Measurements from ENCODE around the gene MIPOL1.

Gene MIPOL1

DNA sequence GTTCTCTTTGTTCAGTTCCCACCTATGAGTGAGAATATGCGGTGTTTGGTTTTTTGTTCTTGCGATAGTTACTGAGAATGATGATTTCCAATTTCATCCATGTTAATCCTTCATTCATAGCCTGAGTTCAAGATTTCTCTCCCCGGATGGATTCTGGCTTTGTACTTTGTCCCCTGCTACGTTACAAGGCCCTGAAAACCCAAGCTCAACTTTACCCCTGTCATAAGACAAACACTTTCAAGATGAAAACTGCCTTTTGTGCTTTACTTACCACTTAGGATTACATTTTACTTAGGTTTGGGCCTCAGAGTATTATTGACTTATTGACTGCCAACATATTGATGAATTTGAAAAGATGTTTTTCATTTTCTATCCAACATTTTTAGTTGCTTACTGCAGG is 361.0 kb downstream of the MIPOL1 start:
- ATAC-seq, result no peak

DNA sequence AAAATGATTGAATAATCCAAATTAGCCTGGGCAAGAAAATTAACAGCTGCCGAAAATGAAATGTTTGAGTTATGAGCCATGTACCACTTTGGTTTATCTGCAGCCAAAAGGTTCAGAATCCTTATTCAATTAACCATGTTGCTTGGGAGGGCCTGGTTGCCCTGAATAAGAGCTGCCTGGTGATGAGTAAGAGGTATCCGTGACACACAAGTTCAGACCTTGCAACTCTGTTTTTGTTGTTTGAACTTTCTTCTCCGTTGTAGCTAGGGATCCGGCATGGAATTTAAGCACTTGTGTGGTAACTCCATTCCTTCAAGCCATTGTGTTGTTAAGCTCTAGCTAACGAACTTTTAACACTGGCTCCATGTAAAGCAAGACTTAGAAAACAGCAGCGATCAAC is 361.6 kb downstream of the MIPOL1 start:
- ATAC-seq, result no peak

DNA sequence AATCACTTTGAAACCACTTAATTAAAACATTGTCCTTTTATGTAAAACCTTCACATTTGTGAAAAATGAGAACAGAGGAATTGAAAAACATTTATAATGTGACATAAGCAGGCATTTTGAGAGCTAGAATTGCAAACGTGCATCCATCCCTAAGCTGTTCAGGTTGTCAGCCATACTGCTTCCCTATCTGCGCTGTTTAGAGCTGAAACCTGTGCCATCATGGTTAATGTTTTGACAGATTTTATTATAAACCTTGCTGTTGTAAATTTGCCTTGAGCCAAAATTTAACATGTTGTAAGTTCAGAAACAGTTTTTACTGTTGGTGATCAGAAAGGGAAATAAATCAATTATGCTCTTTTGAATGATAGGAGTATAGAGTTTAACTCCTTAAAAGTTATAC is 365.5 kb downstream of the MIPOL1 start:
- no peak for ATAC-seq

DNA sequence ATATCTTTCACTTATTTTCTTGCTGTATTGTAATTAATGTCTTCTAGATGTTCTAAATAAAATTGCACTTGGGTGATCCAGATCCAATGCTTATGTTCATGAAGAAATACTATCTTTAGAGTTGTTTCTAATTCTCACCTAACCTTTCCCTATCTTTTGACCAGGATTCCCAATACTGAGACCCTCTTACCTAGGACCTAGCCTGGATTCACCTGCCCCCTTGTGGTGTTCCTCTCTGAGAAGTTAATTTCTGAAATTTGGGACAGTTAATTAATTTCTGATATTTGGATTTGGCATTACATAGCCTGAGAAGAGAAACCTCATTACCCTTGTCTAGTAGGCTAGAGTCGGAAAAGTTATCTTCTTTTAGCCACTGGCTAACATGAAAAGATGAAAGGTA is 367.8 kb downstream of the MIPOL1 start:
- ATAC-seq, result no peak

DNA sequence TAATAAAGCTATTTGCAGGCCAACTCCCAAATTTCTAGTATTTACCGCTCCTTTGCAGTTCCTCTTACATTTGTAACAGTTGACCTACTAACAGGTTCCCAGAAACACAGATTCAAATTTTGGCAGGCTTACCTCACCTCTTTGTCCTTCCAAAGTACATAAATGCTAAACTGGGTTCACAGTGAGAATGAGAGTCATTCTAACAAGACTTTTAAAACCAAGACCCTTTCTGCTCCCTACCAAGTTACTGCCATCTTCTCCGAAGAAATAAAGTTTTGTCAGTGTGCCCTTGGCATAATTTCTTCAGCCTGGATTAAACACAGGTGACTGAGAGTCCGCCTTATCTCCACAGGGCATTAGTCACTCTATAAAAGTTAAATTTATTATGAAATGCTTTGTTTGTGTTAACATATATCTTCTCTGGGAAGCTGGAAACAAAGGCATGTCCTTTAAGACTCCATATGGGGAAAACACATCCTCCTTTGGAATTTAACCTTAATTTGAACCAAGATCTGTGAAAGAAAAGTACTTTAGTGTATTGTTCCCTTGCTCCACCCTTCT is 369.2 kb downstream of the MIPOL1 start:
- ATAC-seq, result no peak

DNA sequence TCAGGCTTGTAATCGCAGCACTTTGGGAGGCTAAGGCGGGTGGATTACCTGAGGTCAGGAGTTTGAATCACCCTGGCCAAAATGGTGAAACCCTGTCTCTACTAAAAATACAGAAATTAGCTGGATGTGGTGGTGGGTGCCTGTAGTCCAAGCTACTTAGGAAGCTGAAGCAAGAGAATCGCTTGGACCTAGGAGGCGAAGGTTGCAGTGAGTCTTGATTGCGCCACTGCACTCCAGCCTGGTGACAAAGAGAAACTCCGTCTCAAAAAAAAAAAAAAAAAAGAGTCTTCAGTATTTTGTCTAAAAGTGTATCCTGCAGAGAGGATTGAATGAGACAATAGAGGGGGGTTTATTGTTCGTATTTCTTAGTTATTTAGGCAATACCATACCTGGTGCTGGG is 372.0 kb downstream of the MIPOL1 start:
- no peak for ATAC-seq

DNA sequence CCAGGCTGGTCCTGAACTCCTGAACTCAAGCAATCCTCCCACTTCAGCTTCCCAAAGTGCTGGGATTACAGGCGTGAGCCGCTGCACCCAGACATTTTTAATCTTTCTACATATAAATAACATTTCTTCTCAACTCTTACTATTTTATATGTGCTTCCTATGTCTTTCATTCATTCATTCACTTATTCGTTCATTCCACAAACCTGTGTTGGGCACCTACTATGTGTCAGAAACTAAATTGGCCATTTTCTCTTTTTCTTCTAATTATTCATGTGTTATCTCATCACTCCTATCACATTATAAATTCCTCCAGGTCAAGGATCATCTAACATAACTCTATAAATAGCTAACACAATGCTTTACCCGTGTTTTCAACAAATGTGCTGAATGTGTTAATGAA is 373.7 kb downstream of the MIPOL1 start:
- no peak for ATAC-seq

DNA sequence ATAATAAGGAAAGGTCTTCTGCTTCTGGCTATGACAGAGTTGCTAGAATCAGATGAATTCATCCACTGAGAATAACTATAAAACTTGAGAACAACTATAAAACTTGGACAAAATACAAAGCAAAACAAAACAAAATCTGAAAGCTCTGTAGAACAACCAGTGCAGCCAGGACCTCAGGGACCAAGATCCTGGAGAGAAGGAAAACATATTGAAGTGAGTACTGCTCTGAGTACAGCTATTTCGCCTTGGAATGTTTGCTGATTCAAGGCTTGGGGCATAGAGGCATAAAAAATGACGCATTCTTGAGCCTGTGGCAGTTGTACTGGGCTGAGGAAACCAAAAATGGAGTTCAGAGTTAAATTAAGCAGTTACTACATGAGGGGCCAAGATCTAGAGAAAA is 375.6 kb downstream of the MIPOL1 start:
- ATAC-seq, result no peak

DNA sequence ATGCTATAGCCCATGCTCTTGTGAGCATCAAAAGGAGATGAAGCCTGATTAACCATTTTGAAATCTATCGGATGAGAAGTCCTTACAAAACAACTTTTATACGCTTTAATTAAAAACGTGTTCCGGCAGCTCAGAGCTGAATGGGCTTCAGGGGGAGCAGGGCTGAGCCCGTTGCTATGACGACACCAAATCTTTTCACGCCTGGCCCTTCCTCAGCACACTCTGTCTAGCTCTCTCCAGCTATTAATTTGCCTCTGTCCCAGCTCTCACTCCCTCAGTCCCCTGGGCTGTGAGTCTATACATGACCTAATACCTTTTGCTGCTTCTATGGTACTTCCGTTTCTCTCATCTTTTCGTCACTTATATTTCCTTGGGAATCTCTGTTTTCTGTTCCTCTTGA is 381.5 kb downstream of the MIPOL1 start:
- no peak for ATAC-seq

DNA sequence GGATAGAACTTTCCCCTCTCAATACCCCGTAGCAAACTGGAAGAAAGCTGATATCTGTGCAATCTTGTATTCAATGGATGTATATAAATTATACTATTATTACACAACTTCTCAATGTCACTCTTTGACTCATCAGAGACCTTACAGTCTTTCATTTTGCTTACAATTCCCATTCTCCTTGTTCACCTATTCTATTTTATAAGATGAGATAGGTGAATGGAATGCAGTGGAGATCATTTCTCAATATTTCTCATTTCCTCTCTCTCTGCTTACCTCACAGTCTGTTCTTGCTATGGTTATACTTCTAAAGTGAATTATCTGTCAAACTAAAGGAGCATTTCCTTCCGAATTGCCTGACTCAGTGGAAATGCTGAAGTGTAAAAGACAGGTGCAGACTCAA is 382.4 kb downstream of the MIPOL1 start:
- ATAC-seq, result no peak

DNA sequence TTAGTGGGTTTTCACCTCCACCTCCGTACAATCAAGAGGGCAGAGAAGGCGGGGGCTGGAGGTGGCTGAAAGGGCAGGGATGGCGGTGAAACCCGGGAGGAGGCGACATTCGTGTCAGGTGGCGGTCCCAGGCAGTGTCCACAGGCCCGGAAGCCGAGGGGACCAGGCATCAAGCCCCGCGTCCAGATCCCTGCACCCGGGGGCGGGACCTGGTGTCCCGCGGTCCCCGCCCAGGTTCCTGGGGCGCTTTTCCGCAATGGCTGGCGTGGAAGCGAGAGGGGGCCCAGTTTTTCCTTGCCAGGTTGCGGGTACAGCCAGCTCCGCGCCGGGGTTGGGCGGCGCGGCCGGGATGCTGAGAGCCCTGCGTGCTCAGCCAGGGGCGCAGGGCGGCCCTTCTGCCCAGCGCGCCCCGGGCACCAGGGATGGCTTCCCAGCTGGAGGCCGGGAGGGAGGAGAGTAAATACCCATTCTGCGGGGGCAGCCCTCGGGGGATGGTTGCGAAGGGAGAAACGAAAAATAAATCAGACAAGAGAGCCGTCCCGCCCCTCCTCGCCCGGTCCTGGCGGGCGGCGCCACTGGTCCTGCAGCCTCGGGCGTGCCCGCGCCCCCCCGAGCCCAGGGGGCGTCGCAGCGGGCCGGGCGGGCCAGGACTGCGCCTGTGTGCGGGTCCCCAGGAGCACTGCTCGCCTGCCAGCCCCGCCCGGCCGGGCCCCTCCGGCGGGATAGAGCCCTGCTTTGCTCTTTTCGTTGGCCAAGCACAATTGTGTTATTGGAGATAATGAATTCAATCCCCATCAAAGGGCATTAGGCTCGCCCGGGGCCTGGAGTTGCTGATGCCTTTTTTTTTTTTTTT is 385.8 kb downstream of the MIPOL1 start:
- ATAC-seq, result no peak

DNA sequence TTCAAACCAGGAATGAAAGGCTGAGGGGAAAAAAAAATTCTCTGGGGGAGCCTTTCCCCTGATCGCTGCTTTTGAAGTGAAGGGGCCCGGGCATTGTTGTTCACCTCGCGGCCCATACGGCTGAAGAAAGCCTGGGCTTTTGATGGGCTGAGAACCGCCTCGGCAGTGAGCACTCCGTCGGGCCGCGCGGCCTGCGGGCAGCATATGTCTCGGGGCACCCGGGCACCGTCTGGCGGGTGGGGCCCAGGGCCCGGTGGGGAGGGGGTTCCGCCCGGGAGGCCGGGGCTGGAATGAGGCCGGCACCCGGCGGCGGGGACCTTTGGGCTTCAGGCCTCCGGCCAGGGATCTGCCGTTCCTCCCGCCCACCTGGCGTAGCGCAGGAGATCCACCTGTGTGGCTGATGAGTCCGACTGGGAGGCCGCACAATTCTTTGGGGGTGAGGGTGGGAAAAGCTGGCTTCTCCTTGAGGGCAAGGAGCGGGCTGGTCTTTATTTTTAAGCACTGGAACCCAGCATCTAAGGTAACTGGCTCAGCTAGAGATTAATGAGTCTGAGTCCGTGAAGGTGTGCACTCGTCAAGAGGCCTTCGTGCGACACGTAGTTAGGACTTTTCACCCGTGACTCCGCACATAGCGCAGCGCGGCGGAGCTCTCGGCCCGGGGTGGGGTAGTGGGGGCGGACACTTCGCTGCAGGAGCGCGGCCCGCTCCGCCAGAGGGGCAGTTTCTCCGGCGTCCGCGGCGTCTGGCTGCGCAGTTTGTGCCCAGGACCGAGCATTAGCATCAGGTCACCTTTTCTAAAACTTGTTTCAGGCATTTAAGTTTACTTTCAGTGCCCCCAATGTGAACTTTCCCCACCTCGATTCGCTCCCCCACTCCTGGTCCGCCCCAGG is 386.7 kb downstream of the MIPOL1 start:
- ATAC-seq, result no peak

DNA sequence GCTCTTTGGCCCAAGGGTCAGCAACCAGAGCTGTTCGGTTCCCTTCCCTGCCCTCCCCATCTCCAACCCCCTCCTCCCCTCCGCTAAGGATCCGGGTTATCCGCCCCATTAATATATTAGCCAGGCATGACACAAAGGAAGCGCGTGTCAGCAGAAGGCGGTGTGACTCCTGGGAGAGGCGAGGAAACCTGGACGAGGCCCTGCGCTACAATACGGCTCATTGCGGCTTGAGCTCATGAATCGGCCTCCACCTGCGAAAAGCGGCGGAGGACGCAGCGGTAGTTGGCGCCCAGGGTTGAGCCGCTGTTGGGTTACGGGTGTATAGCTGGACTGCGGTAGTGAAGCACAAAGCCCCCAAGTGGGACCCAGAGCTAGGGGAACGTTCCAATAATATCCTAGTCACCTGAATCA is 387.4 kb downstream of the MIPOL1 start:
- ATAC-seq, result no peak

DNA sequence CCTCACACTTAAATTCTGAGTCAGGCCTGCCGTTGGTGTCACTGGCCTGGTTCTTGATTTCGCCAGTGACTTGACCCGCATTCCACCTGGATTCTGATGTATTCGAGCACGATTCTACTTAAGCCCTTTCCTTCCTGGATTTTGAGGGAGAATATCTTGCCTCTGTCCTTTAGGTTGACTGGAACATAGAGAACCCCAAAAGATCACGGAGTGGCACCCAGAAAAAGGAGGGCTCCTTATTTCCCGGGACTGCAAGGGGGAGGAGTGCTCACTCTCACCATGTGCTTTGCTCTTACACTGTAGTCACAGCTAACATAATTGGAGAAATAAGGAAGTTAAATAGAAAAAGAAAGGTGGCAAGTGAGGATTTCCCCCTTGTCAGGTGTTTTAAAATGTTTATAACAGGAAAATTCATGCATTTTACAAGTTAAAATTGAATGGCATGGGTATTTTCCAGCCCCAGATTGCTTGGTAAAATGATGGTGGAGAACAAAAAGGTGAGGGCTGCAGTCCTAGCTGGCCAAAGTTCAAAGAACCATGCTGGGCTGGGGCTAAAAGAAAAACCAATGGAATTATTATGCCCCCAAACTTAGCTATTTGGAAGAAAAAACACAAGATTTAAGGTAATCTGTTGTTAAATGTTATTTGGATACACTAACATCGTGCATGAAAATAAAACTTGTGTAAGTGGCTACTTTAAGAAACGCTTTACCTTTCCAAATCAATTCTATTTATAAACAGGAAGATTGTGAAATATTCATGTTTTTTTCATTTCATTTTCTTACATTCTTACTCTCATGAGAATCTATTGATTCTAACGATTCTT is 388.4 kb downstream of the MIPOL1 start:
- ATAC-seq, result no peak

DNA sequence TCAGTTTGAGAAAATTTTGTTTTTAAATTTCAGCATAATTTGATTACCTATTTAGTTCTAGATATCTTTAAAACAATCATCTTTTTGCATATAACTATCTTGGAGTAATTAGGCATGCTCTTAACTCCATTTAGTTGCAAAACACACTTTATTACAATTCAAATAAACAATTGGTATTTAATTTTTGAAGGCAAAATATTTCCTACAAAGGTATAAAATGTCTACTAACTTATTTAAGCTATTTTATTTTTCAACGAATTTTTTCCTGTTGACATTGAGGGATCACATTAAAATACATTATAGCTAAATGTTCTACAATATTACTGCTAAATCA is 389.0 kb downstream of the MIPOL1 start:
- no peak for ATAC-seq

DNA sequence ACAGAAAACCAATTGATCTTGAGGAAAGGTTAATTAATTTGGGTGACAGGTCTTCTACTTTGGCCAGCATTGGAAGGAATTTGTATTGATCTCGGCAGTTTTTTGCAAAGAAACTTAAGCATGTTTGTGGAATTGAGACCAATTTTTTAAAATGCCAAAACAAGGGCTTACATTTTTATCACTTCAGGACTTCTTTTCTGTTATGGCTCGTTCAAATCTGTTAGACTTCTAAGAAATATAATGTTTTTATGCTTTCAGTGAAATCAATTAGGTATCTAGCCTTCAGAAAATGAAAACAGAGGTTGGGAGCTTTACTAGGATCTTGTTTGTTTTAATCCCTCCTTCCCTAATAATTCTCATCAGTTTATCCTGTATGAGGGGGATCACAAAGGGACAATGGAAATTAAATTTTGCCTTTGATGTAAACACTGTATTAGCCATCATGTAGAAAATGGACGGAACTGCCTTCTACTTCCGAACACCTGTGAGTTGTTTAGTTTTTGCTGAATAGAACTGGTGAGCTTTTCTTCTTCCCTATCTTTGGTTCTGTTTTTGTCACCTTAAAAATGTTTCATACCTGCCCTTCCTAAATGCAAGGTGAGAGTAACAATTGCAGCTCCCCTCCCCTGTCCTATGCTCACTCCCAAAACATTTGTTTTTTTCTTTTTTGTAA is 389.5 kb downstream of the MIPOL1 start:
- ATAC-seq, result no peak

DNA sequence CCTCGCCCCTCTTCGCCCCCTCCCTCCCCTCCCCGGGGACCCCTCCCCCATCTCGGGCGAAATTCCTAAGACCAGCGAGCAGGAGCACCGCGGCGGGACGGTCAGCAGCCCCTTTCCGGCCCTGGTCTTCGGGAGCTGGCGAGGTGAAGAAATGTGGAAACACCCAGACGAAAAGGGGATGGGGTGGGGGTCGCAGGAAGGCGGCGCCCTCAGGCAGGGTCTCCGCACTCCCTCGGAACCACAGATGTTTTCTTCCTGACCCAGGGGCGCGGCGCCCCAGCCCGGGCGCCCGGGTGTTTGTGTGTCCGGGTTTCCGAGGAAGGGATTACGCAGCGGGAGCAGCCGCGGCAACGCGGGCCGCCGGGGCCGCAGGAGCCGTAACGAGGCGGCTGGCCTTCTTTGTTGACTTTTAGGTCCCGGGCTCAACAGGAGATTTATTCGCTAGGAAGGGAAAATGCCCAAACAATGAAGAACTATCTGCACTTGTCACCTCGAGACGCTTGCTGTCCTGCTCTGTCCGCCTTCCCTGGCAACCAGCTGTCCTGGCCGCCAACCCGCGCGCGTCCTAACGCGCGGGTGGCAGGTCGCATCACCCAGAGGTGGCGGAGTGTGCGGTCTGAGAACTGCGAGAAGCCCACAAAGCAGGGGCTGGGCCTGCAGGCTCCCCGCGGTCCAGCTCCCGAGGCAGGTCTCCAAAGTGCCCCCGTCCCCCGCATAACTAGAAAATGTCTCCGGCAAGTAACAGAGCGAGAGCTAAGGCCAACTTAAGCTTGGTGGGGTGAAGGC is 390.3 kb downstream of the MIPOL1 start:
- no peak for ATAC-seq

DNA sequence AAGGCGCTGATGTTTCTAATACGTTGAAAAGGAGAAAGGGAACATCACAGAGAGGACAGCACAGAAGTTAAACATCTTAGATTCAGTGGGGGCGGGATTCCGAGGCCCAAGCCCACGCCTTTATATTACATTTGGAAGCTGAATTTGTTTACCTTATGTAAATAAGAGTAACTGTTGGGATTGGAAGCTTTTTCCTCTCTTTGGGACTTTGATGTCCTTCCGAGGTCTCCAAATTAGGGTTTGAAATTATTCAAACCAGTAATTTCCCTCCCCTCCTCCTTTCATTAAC is 390.9 kb downstream of the MIPOL1 start:
- no peak for ATAC-seq

DNA sequence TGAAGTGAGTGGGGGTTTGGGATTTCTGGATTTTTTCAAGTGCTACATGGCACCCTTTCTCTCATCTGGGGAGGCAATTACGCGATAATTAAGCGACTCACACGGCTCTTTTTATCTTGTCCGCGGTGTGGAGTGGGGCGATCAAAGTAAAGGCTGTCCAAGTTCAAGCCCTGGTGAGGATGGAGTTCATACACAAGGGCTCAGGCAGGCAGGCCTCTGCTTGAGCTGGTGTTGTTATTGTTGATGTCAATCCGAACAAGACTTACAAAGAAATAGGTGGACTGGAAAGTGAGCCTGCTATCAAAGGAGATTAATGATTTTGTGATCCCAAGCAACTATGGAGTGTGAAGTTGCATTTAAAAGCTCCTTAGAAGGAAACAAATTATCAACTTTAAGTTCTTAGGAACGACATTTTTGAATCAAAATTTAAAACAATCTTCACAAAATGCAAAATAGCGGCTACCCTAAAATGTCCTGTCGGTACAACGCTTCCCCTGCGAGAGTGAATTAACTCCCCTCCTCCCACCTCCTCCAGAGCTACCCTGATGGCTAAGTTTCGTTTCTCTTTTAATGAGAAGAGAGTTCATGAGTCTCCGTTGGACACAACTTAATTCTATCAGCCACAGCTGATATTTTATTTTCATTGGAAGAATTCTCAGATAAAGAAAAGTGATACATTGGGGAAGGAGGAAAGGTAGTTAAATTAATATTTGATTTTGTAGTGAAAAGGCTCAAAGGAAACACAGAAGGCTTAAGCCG is 391.4 kb downstream of the MIPOL1 start:
- no peak for ATAC-seq

DNA sequence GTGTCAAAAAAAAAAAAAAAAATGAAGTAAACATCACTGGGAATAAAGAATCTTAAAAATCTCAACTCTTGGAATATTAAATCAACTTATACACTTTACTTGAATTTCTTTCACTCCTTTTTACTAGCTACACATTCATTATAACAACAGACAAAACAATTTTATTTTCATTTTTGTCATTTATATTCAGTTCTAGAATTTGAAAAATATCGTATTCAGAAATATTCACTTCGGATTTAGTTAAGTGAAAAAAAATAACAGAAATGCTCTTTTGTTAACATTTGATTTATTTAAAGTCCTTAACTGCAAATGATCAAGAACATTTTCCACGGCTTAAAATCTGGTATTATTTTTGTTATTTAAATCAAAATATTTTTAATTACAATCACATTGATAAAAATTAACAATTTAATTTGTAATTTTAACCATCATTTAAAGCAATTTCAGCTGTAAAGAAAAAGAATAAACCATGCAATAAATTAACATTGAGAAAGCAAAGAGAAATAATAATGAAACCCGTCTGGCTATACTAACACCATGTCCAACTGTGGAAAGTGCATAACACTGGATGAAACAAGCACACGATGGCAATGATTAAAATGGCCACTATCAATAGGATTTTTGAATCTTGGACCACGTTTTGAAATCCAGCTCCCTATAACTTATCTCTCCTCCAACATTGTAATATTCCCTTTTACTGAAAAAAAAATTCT is 392.1 kb downstream of the MIPOL1 start:
- ATAC-seq, result no peak
